K562 treated with DMSO at 1 percent for 12 hours (cell line): ENCODE results near the gene NAPEPLD. TPM values are rescaled to one million over a fixed set of nuclear protein-coding genes. Genes with fewer than 3 reads are reported as not detected.

Experiments used
- total RNA-seq: library from RNA; unstranded; fragments of 300-600 nt; gene quantifications from 2 replicates; pipeline ENCODE4 v1.2.3, GENCODE V29; 2022; ENCODE audit not compliant: insufficient read depth

The NAPEPLD gene
- total RNA-seq: 1.4 and 9.1 TPM in 2 replicates

DNA sequence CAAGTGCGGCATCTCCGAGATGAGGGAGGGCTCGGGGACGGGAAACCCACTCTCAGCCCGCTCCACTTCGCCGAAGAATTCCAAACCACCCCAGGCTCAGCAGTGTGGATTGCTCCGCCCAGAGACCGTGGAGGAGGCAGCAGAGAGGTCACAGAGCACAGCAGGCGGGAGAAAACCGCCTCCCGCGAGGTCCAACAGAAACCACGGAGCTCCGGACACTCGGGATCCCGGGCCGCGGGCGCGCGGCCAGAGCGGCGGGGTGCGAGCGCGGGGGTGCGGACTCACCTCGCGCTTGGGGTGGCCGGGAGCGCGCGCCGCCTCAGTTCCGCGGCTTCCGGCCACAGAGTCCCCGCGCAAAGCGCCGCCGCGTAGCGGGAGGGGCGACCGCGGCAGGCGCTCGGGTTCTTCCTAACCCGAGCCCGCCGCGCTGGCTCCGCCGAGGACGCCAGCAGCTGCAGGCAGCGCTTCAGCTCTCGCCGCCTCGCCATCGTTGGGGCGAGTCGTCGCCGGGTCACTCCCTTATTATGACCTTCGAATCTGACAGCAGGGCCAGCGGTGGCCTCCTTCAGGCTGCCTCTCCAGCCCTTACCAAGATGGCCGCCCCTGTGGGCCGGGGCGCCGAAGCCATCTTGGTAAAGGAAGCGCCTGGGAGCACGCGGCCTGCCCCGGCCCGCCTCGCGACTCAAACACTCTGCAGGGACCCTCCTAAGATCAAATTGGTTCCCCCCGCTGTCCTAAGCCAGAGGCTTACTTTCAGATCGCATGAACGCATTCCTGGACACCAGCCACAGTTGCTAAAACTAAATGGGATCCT is at the start of gene NAPEPLD:
Gene NAPEPLD, minus strand, starts transcription at position 106 of the 814 bp plus-strand sequence. CDS start 20,323 bp downstream, outside the sequence.

DNA sequence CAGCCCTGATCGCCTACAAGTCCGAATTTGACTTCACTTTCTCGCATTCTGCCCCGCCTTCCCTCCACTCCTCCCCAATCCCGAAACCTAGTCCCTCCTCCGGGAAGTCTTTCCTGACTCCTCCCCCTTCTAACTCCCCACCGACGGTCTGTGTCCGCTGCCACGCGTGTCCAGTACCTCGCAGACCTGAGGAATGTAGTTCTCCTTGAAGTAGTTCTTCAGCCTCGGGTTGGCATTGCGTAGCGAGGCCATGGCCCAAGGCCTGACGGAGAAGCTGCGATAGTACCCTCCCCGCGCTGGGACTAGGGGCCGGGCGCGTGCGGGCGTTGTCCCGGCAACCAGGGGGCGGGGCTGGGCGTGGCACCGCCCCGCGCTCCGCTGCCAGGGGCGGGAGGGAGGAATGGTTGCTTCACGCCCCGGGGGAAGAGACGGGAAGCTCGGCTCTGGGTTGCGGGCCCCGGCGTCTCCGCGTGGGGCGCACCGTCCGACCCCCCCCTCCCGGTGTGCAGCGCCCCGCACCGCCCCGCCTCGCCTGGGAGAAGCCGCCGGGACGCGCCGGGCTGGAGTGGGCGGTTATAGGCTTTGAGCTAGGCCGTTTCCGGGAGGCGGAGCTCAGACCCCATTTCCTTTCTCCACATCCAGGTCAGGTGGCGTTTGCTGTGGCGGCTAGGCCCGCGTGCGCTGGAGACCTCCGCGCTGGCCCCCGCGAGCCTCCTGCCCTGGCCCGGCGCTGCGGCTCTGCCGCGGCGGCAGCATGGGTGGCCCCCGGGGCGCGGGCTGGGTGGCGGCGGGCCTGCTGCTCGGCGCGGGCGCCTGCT is 74.2 kb downstream of the NAPEPLD start, which contains the start of the genes ARMC10 and FBXL13:
Gene ARMC10, plus strand, starts transcription at position 622 of the 818 bp plus-strand sequence. Its CDS starts 133 bp downstream, at position 755.
Gene FBXL13, minus strand, starts transcription at position 278 of the 818 bp plus-strand sequence.

Other genes starting within 250 kb of the NAPEPLD start
- not detected in 2 replicates for gene LRRC17, start 236.1 kb downstream of the NAPEPLD start, total RNA-seq
- 8.8 and 21.0 TPM in 2 replicates for gene FBXL13, start 74.3 kb downstream of the NAPEPLD start, total RNA-seq
- 26.3 and 43.4 TPM in 2 replicates for gene ARMC10, start 74.0 kb downstream of the NAPEPLD start, total RNA-seq
- 92.5 and 148 TPM in 2 replicates for gene PMPCB, start 148.3 kb upstream of the NAPEPLD start, total RNA-seq
- gene DNAJC2, start 195.7 kb upstream of the NAPEPLD start, total RNA-seq: 22.4 and 44.3 TPM in 2 replicates
- gene PSMC2, start 198.5 kb upstream of the NAPEPLD start, total RNA-seq: 287 and 301 TPM in 2 replicates